HG02759 (cell line): ENCODE data around the gene PPARGC1A.

Experiments
- ATAC-seq: cut with Tn5 transposase; IDR thresholded peaks from one replicate; pipeline ENCODE4 v1.9.1; 2021; ENCODE audit warnings: mild to moderate bottlenecking, moderate library complexity; ENCODE audit not compliant: unreplicated experiment

The PPARGC1A gene

GRCh38 chr4:23881674-23882337 is 8.0 kb downstream of the PPARGC1A start:
- ATAC-seq, result no peak

GRCh38 chr4:23881052-23881501 is 8.8 kb downstream of the PPARGC1A start:
- no peak for ATAC-seq

- ATAC-seq, result no peak
Observed at GRCh38 chr4:23878912-23879732, 10.7 kb downstream of the PPARGC1A start.

GRCh38 chr4:23878246-23878891 is 11.5 kb downstream of the PPARGC1A start:
- ATAC-seq, result no peak

GRCh38 chr4:23877758-23878229 is 12.1 kb downstream of the PPARGC1A start:
- no peak for ATAC-seq

- no peak for ATAC-seq
Observed at GRCh38 chr4:23876418-23877089, 13.3 kb downstream of the PPARGC1A start.

- ATAC-seq, result no peak
Observed at GRCh38 chr4:23875317-23875716, 14.5 kb downstream of the PPARGC1A start.

- ATAC-seq, result no peak
Observed at GRCh38 chr4:23874536-23874901, 15.3 kb downstream of the PPARGC1A start.

- no peak for ATAC-seq
Observed at GRCh38 chr4:23873717-23874535, 15.9 kb downstream of the PPARGC1A start.

- ATAC-seq, result no peak
Observed at GRCh38 chr4:23871426-23871825, 18.4 kb downstream of the PPARGC1A start.

GRCh38 chr4:23866450-23867075 is 23.3 kb downstream of the PPARGC1A start:
- ATAC-seq, result no peak

- no peak for ATAC-seq
Observed at GRCh38 chr4:23861897-23862296, 27.9 kb downstream of the PPARGC1A start.

GRCh38 chr4:23860919-23861318 is 28.9 kb downstream of the PPARGC1A start:
- ATAC-seq, result no peak

- ATAC-seq, result no peak
Observed at GRCh38 chr4:23857367-23857959, 32.4 kb downstream of the PPARGC1A start.

GRCh38 chr4:23856630-23857029 is 33.2 kb downstream of the PPARGC1A start:
- ATAC-seq, result no peak

GRCh38 chr4:23855912-23856605 is 33.8 kb downstream of the PPARGC1A start:
- ATAC-seq, result no peak

GRCh38 chr4:23853986-23854660 is 35.7 kb downstream of the PPARGC1A start:
- no peak for ATAC-seq

- no peak for ATAC-seq
Observed at GRCh38 chr4:23851464-23851863, 38.4 kb downstream of the PPARGC1A start.
